ENCODE data around the gene TMEM170B.

Gene TMEM170B

DNA sequence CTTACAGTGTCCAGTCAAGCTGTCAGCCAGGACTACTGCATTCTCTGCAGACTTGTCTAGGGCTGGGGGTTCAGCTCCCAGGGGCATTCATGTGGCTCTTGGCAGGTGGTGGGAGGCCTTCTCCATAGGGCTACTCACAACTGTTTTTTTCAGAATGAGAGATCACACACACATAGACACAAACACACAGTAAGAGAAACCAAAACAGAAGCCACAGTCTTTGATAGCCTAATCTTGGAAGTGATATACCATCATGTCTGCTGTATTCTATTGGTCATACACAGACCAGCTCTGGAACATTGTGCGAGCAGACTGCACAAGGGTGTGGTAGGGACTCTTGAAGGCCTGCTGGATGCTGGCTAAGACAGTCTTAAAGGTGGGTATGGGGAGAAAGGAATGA, 13.5 kb downstream of the TMEM170B start:
- Histone ChIP-seq H3K36me3 (no peaks in the 10 kb centered on the region), H3K9me3 (no peaks in the 10 kb centered on the region), H3K4me1 (no peaks in the 10 kb centered on the region), H3K27me3 (no peaks in the 10 kb centered on the region), H3K4me3 (ENCODE audit: low read depth, low read length) (no peak overlapping the region)
- TF ChIP-seq CTCF (IDR thresholded peaks at IDR 0.05; ENCODE audit: low read depth, low read length) = no peak
- DNase-seq = no peak

DNA sequence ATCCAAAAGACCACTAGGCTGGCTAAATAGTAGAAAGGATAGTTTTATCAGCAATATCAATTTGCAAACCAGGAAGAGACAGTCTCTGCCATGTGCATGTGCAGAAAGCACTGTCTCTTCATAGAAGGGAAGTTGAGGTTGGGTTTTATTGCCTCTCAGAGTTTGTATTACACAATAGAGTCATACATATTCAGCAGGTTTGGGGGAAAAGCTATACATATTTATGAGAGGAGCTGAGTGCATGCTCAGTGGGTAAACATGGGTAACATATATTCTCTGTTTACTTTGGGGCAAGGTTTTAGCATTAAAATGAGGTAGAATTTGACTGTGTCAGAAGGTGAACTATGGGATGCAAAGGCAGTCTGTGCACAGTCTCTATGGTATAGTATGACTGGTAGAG, 14.9 kb downstream of the TMEM170B start:
- TF ChIP-seq CTCF (IDR thresholded peaks at IDR 0.05; ENCODE audit: low read depth, low read length) = no peak
- Histone ChIP-seq H3K9me3 (no peaks in the 10 kb centered on the region), H3K27me3 (no peaks in the 10 kb centered on the region), H3K4me3 (ENCODE audit: low read depth, low read length) (no peak overlapping the region), H3K36me3 (no peaks in the 10 kb centered on the region), H3K4me1 (no peaks in the 10 kb centered on the region)
- no peak for DNase-seq

- no peak for DNase-seq
- no peak overlapping the region for H3K4me3 ChIP-seq (ENCODE audit: low read depth, low read length)
- TF ChIP-seq CTCF (IDR thresholded peaks at IDR 0.05; ENCODE audit: low read depth, low read length) = no peak
- no peaks in the 10 kb centered on the region for H3K36me3 ChIP-seq
- H3K27me3 ChIP-seq = no peaks in the 10 kb centered on the region
- H3K9me3 ChIP-seq = no peaks in the 10 kb centered on the region
- no peaks in the 10 kb centered on the region for H3K4me1 ChIP-seq
Observed at GRCh38 chr6:11553824-11554223, 16.3 kb downstream of the TMEM170B start.

DNA sequence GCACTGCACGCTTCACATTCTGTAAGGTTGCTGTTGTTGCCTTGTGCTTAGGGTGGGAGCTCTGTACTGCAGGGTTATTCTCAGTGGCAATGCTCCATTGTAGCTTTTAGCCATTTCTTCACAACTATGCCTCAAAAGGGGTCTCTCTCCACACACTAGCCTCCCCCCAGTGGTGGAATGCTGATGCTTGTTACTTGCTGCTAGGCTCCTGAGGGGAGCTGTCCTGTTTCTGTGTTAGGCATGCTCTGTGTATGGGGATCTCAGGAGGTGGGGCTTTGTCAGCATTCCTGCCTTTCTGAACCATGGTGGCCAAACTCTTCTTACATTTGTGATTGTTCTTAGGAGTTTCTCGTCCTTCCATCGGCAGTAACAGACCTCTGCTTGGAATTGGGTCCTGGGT, 18.8 kb downstream of the TMEM170B start:
- H3K36me3 ChIP-seq = no peaks in the 10 kb centered on the region
- no peak overlapping the region for H3K4me3 ChIP-seq (ENCODE audit: low read depth, low read length)
- TF ChIP-seq CTCF (IDR thresholded peaks at IDR 0.05; ENCODE audit: low read depth, low read length) = no peak
- H3K4me1 ChIP-seq = no peaks in the 10 kb centered on the region
- DNase-seq = no peak
- no peaks in the 10 kb centered on the region for H3K9me3 ChIP-seq
- no peaks in the 10 kb centered on the region for H3K27me3 ChIP-seq

DNA sequence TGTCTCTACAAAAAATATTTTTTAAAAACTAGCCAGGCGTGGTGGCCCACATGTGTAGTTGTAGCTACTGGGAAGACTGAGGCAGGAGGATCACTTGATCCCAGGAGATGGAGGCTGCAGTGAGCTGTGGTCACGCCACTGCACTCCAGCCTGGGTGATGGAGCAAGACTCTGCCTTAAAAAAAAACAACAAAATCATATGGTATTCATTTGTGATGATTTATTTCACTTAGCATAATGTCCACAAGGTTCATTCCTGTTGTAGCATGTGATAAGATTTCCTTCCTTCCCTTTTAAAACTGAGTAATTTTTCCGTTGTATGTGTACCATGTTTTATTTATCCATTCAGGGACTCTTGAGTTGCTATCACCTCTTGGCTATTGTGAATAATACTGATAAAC, 26.2 kb downstream of the TMEM170B start:
- Histone ChIP-seq H3K4me1 (no peaks in the 10 kb centered on the region), H3K4me3 (ENCODE audit: low read depth, low read length) (no peak overlapping the region), H3K36me3 (no peaks in the 10 kb centered on the region), H3K27me3 (no peaks in the 10 kb centered on the region), H3K9me3 (no peaks in the 10 kb centered on the region)
- no peak for DNase-seq
- TF ChIP-seq CTCF (IDR thresholded peaks at IDR 0.05; ENCODE audit: low read depth, low read length) = no peak

GRCh38 chr6:11566609-11567008, 29.1 kb downstream of the TMEM170B start:
- Histone ChIP-seq H3K27me3 (no peaks in the 10 kb centered on the region), H3K4me3 (ENCODE audit: low read depth, low read length) (no peak overlapping the region), H3K9me3 (no peaks in the 10 kb centered on the region), H3K4me1 (no peaks in the 10 kb centered on the region), H3K36me3 (no peaks in the 10 kb centered on the region)
- no peak for TF ChIP-seq CTCF (IDR thresholded peaks at IDR 0.05; ENCODE audit: low read depth, low read length)
- no peak for DNase-seq
